Measurements from ENCODE around the gene TNS3. TPM values are rescaled to one million over a fixed set of nuclear protein-coding genes. Genes with fewer than 3 reads are reported as not detected.

Gene TNS3
- total RNA-seq, 1 donor from 2014 or later: 5.7 TPM

- Mint-ChIP-seq H3K4me1 (no peaks in the 10 kb centered on the region), H3K9me3 (no peaks in the 10 kb centered on the region), H3K27ac (no peak overlapping the region), H3K4me3 (no peak overlapping the region), H3K27me3 (no peaks in the 10 kb centered on the region), H3K36me3 (ENCODE audit: low read depth) (no peaks in the 10 kb centered on the region)
- no peak for DNase-seq
- intact Hi-C loops (cut with micrococcal nuclease): no loop called here
Measured at GRCh38 chr7:47381134-47381495, 200.8 kb downstream of the TNS3 start.

- no peaks in the 10 kb centered on the region for H3K27me3 Mint-ChIP-seq
- no peak overlapping the region for H3K27ac Mint-ChIP-seq
- no peaks in the 10 kb centered on the region for H3K36me3 Mint-ChIP-seq (ENCODE audit: low read depth)
- intact Hi-C loops (cut with micrococcal nuclease): no loop called here
- no peaks in the 10 kb centered on the region for H3K9me3 Mint-ChIP-seq
- H3K4me1 Mint-ChIP-seq: no peaks in the 10 kb centered on the region
- H3K4me3 Mint-ChIP-seq: no peak overlapping the region
- no peak for DNase-seq
Measured at GRCh38 chr7:47380325-47381133, 201.4 kb downstream of the TNS3 start.

DNA sequence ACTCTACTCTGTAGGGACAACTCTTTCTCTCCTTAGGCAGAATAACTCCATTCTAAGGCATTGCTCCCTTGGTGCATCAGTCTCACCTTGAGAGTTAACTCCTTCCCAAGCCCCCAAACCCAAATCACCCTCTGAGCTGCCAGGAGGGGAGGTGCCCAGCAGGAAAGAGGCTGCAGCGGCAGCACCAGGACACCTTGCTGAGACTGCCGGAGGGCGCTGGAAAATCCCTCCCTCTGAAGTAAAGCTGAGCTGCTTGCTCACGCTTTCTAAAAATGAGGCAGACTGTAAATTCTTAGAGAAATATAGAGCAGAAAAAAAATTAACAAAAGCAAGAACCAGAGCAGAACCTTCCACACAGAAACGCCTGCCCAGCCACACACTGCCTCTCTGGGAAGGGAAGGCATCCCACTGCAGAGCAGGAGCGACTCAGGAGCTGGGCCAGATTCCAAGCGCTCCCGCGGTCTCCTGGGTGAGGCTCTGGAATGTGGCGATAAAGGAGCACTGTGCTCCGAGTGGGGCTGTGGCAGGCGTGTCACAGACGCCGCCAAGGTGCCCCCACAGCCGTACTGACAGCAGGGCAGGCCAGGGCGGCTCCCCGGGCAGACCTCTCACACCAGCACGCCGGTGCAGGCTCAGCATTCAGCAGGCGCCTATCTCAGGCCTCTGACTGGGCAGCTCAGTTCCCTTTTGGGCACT lies 202.1 kb downstream of the TNS3 start:
- no peaks in the 10 kb centered on the region for H3K36me3 Mint-ChIP-seq (ENCODE audit: low read depth)
- H3K27ac Mint-ChIP-seq: no peak overlapping the region
- intact Hi-C loops (cut with micrococcal nuclease): no loop called here
- H3K9me3 Mint-ChIP-seq: no peaks in the 10 kb centered on the region
- no peaks in the 10 kb centered on the region for H3K4me1 Mint-ChIP-seq
- no peaks in the 10 kb centered on the region for H3K27me3 Mint-ChIP-seq
- no peak for DNase-seq
- no peak overlapping the region for H3K4me3 Mint-ChIP-seq

DNA sequence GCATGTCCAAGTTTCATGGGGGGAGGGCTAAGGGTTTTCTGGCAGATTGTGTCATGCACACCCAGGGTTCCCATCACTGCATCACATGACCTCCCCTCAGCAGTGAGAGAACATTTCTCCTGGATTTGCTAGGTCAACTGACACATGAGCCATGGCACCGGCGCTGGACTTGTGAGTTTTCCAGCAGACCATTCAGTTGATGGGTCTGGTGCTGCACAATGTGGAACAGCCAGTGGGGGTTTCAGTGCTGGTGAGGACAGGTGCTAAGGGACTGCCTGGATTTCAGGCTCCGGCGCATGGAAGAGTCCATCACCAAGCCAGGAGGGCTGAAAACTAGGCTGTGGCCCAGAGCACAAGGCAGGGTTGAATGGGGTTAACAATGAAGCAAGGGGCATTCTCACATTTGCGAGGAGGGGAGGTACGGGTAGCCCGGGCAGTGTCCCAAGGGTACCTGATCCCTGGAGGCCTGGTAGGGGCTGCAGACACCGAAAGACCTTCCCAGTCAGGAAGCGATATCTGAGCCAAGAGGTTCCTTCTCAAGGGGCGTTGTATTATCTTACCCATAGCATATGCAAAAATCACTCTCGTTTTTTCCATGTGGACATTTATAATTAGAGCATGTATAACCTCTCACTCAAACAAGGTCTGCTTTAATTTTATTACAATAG lies 203.0 kb downstream of the TNS3 start:
- no peak for DNase-seq
- intact Hi-C loops (cut with micrococcal nuclease): no loop called here
- H3K27ac Mint-ChIP-seq: no peak overlapping the region
- H3K9me3 Mint-ChIP-seq: no peaks in the 10 kb centered on the region
- no peak overlapping the region for H3K4me3 Mint-ChIP-seq
- no peaks in the 10 kb centered on the region for H3K36me3 Mint-ChIP-seq (ENCODE audit: low read depth)
- H3K4me1 Mint-ChIP-seq: no peaks in the 10 kb centered on the region
- H3K27me3 Mint-ChIP-seq: no peaks in the 10 kb centered on the region

DNA sequence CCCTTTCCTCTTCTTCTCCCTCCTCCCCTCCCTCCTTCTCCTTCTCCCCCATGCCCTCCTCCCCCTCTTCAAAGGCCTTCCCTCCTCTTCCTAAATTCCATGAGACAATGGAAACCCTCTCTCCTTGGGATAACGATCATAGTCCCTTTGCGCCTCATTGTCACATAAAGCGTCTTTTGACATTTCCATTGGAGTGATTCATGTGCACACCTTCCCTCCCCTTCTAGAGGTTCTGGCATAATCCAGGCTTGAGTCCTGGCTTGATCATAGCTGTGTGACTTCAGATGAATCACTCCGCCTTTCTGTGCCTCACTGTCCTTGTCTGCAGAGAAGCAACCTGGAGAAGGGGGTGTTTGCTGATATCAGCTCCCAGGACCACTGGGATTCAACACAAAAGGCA lies 204.2 kb downstream of the TNS3 start:
- no peak overlapping the region for H3K27ac Mint-ChIP-seq
- no peak overlapping the region for H3K4me3 Mint-ChIP-seq
- no peaks in the 10 kb centered on the region for H3K36me3 Mint-ChIP-seq (ENCODE audit: low read depth)
- intact Hi-C loops (cut with micrococcal nuclease): no loop called here
- no peaks in the 10 kb centered on the region for H3K4me1 Mint-ChIP-seq
- H3K9me3 Mint-ChIP-seq: no peaks in the 10 kb centered on the region
- no peaks in the 10 kb centered on the region for H3K27me3 Mint-ChIP-seq
- no peak for DNase-seq

DNA sequence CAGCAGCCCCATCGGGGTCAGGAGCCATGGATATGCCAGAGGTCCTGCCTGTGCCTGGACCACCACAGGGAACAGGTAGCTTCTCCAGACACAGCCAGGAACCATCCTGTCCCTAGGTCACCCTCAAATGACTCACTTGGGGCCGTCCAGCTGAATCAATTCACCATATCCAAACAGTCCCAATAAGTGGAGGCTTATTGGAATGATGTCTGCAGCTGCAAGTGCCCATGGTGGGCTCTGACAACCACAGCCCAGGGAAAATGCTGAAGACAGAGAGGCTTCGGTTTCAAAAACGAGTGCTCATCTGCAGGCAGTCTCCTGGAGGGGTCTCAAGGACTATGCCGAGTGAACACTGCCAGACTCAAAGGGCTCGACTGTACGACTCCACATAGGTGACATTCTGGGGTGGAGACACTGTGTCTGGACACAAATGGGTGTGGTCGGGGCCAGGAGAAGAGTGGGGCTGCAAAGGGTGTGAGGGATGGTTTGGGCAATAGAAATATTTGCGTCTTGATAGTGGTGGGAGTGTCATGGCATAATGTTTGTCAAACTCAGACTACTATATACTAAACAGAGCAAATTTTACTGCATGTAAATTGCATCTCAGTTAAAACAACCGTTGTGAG lies 204.8 kb downstream of the TNS3 start:
- H3K4me3 Mint-ChIP-seq: no peak overlapping the region
- intact Hi-C loops (cut with micrococcal nuclease): no loop called here
- no peak overlapping the region for H3K27ac Mint-ChIP-seq
- DNase-seq: no peak
- no peaks in the 10 kb centered on the region for H3K4me1 Mint-ChIP-seq
- no peaks in the 10 kb centered on the region for H3K9me3 Mint-ChIP-seq
- H3K36me3 Mint-ChIP-seq (ENCODE audit: low read depth): no peaks in the 10 kb centered on the region
- H3K27me3 Mint-ChIP-seq: no peaks in the 10 kb centered on the region

GRCh38 chr7:47375121-47375938 lies 206.6 kb downstream of the TNS3 start:
- no peak for DNase-seq
- intact Hi-C loops (cut with micrococcal nuclease): no loop called here
- H3K4me1 Mint-ChIP-seq: no peaks in the 10 kb centered on the region
- no peak overlapping the region for H3K27ac Mint-ChIP-seq
- H3K4me3 Mint-ChIP-seq: no peak overlapping the region
- H3K9me3 Mint-ChIP-seq: no peaks in the 10 kb centered on the region
- H3K36me3 Mint-ChIP-seq (ENCODE audit: low read depth): no peaks in the 10 kb centered on the region
- no peaks in the 10 kb centered on the region for H3K27me3 Mint-ChIP-seq

DNA sequence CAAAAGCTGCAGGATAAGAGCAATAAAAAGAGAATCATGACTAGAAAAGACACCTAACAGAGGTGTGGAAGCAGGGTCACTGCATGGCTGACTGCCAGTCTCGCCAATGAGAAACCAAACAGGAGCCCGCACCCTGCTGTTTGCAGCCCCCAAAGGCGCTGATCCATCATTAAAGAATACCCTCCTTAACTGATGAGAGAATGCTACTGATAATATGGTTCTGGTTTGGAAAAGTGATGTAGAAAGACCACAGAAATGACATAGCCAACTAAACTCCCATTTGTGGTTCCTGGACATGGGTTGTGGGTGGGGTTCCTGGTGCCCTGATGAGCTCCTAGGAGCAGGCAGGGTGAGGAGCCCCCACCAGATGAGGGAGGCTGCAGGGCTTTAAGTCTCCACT lies 207.4 kb downstream of the TNS3 start:
- no peaks in the 10 kb centered on the region for H3K9me3 Mint-ChIP-seq
- intact Hi-C loops (cut with micrococcal nuclease): no loop called here
- no peaks in the 10 kb centered on the region for H3K36me3 Mint-ChIP-seq (ENCODE audit: low read depth)
- no peaks in the 10 kb centered on the region for H3K27me3 Mint-ChIP-seq
- H3K4me1 Mint-ChIP-seq: no peaks in the 10 kb centered on the region
- H3K4me3 Mint-ChIP-seq: no peak overlapping the region
- no peak for DNase-seq
- no peak overlapping the region for H3K27ac Mint-ChIP-seq

GRCh38 chr7:47373871-47374451 lies 207.9 kb downstream of the TNS3 start:
- no peaks in the 10 kb centered on the region for H3K4me1 Mint-ChIP-seq
- DNase-seq: no peak
- no peaks in the 10 kb centered on the region for H3K36me3 Mint-ChIP-seq (ENCODE audit: low read depth)
- no peak overlapping the region for H3K27ac Mint-ChIP-seq
- no peak overlapping the region for H3K4me3 Mint-ChIP-seq
- no peaks in the 10 kb centered on the region for H3K27me3 Mint-ChIP-seq
- intact Hi-C loops (cut with micrococcal nuclease): no loop called here
- H3K9me3 Mint-ChIP-seq: no peaks in the 10 kb centered on the region

DNA sequence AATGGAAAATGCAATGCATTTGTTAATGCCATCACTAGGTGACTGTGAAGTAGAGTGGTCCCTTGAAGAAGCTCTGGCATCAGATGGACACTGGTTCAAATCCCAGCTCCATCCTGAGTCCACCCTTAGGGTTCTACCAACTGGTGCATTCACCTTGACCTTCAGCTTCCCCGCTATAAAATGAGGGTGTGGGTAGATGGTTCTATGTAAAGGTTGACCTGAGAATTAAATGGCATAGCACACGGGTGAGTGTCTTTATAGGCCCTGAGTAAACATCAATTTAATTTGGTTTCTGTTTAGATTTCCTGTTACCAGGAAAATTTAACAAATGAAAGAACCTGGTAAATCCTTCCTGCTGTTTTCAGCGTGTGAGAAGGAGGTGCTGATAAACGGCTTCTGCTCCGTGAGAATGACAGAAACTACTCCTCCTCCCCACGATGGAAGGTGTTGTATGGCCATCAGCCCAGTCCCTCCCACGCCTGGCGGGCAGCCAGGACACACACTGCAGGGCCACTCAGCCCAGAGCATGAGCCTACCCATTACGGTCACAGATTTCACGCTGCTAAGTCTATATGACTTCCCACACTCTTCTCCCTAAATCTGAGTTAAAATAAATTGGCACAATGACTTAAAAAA lies 210.1 kb downstream of the TNS3 start:
- Mint-ChIP-seq H3K4me3 (no peak overlapping the region), H3K27ac (no peak overlapping the region), H3K36me3 (ENCODE audit: low read depth) (no peaks in the 10 kb centered on the region), H3K9me3 (no peaks in the 10 kb centered on the region), H3K27me3 (no peaks in the 10 kb centered on the region), H3K4me1 (no peaks in the 10 kb centered on the region)
- intact Hi-C loops (cut with micrococcal nuclease): no loop called here
- DNase-seq: no peak

DNA sequence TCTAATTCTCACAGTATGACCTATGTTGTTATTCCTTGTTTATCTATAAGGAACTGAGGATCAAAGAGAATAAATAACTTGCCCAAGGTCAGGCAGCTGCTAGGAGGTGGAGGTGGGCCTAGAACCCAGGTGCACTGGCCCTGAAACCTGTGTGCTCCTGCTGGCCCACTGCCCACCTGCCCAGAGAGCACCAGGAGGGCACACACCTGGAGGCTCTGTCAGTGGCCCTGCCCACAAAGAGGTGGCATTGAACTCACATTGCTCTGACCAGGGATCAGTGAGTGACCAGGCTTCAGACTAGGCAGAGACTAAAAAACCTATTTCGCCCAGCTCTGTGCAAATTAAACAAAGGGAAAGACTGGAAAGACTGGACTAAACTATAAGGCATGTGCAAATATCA lies 210.6 kb downstream of the TNS3 start:
- no peak overlapping the region for H3K27ac Mint-ChIP-seq
- intact Hi-C loops (cut with micrococcal nuclease): no loop called here
- H3K4me3 Mint-ChIP-seq: no peak overlapping the region
- DNase-seq: no peak
- H3K27me3 Mint-ChIP-seq: no peaks in the 10 kb centered on the region
- no peaks in the 10 kb centered on the region for H3K4me1 Mint-ChIP-seq
- H3K36me3 Mint-ChIP-seq (ENCODE audit: low read depth): no peaks in the 10 kb centered on the region
- H3K9me3 Mint-ChIP-seq: no peaks in the 10 kb centered on the region

GRCh38 chr7:47370461-47371042 lies 211.4 kb downstream of the TNS3 start:
- intact Hi-C loops (cut with micrococcal nuclease): no loop called here

More at GRCh38 chr7:47370461-47371042, 211.4 kb downstream of the TNS3 start:
- DNase-seq: no peak
- Mint-ChIP-seq H3K27ac (no peak overlapping the region), H3K4me1 (no peaks in the 10 kb centered on the region), H3K9me3 (no peaks in the 10 kb centered on the region), H3K4me3 (no peak overlapping the region), H3K27me3 (no peaks in the 10 kb centered on the region), H3K36me3 (ENCODE audit: low read depth) (no peaks in the 10 kb centered on the region)
